Liver (tissue), 9 donors: ENCODE data around the gene WDR20. TPM values are rescaled to one million over a fixed set of nuclear protein-coding genes. Genes with fewer than 3 reads are reported as not detected.

Experiments
- DNase-seq: peaks from one replicate; pipeline ENCODE4 v3.0.0-alpha.2; 2017; ENCODE audit warnings: low spot score
- H3K27ac ChIP-seq, 2 donors: one replicate each; pipeline ENCODE4 v1.7.0; 2013; ENCODE audit warnings: inconsistent platforms in 2 of 2, low read length in 2 of 2, control low read depth in 1 of 2, low read depth in 1 of 2, mild to moderate bottlenecking in 1 of 2
- H3K27me3 ChIP-seq, 4 donors: one replicate each; pipeline versions ENCODE4 v1.6.1 to v1.7.0; 2013; ENCODE audit warnings: low read length in 3 of 4, inconsistent platforms in 1 of 4, mild to moderate bottlenecking in 1 of 4, moderate library complexity in 1 of 4; ENCODE audit not compliant: control insufficient read depth in 4 of 4, insufficient read depth in 4 of 4
- H3K36me3 ChIP-seq, 4 donors: one replicate each; pipeline versions ENCODE4 v1.6.1 to v1.7.0; 2013; ENCODE audit warnings: low read length in 3 of 4, mild to moderate bottlenecking in 3 of 4, low read depth in 1 of 4, moderate library complexity in 1 of 4; ENCODE audit not compliant: control insufficient read depth in 4 of 4, insufficient read depth in 3 of 4
- H3K4me1 ChIP-seq, 4 donors: one replicate each; pipeline versions ENCODE4 v1.6.1 to v1.7.0; 2013; ENCODE audit warnings: low read length in 3 of 4, mild to moderate bottlenecking in 3 of 4, moderate library complexity in 1 of 4; ENCODE audit not compliant: control insufficient read depth in 4 of 4, insufficient read depth in 4 of 4
- H3K4me3 ChIP-seq, 3 donors: one replicate each; pipeline versions ENCODE4 v1.6.1 to v1.7.0; 2013; ENCODE audit warnings: low read length in 3 of 3, control low read depth in 1 of 3, low read depth in 1 of 3, mild to moderate bottlenecking in 1 of 3
- H3K9ac ChIP-seq, 2 donors: one replicate each; pipeline ENCODE4 v1.7.0; 2013; ENCODE audit warnings: low read length in 2 of 2, mild to moderate bottlenecking in 2 of 2, moderate library complexity in 2 of 2, control low read depth in 1 of 2, low read depth in 1 of 2
- H3K9me3 ChIP-seq, 4 donors: one replicate each; pipeline versions ENCODE4 v1.6.1 to v1.7.0; 2013; ENCODE audit warnings: low read length in 3 of 4; ENCODE audit not compliant: control insufficient read depth in 4 of 4
- EGR1 ChIP-seq, 2 donors: IDR thresholded peaks; 2 replicates each; pipeline ENCODE4 v1.6.1; 2016 to 2018; ENCODE audit warnings: antibody characterized with exemption in 2 of 2, low read depth in 2 of 2
- FOXA1 ChIP-seq: IDR thresholded peaks from 2 replicates; pipeline ENCODE4 v1.6.1; 2016; ENCODE audit warnings: antibody characterized with exemption
- FOXA2 ChIP-seq: IDR thresholded peaks from 2 replicates; pipeline ENCODE4 v1.6.1; 2016; ENCODE audit warnings: antibody characterized with exemption
- GABPA ChIP-seq, 2 donors: IDR thresholded peaks in 1 of 2; conservative IDR thresholded peaks in 1 of 2; 2 replicates each; pipeline ENCODE4 v1.6.1; 2016; ENCODE audit warnings: antibody characterized with exemption in 2 of 2, mild to moderate bottlenecking in 1 of 2, moderate library complexity in 1 of 2
- HNF4A ChIP-seq, 2 donors: conservative IDR thresholded peaks; 2 replicates each; pipeline ENCODE4 v1.6.1; 2016; ENCODE audit warnings: antibody characterized with exemption in 2 of 2, mild to moderate bottlenecking in 2 of 2
- JUND ChIP-seq, 2 donors: IDR thresholded peaks; 2 replicates each; pipeline ENCODE4 v1.6.1; 2016; ENCODE audit warnings: antibody characterized with exemption in 2 of 2
- NR2F2 ChIP-seq: IDR thresholded peaks from 2 replicates; pipeline ENCODE4 v1.6.1; 2016; ENCODE audit warnings: antibody characterized with exemption
- RAD21 ChIP-seq, 2 donors: IDR thresholded peaks; 2 replicates each; pipeline ENCODE4 v1.6.1; 2016; ENCODE audit warnings: antibody characterized with exemption in 2 of 2, mild to moderate bottlenecking in 2 of 2
- RXRA ChIP-seq, 2 donors: IDR thresholded peaks; 2 replicates each; pipeline ENCODE4 v1.6.1; 2017 to 2018; ENCODE audit warnings: antibody characterized with exemption in 2 of 2, mild to moderate bottlenecking in 1 of 2
- SP1 ChIP-seq: IDR thresholded peaks from 2 replicates; pipeline ENCODE4 v1.6.1; 2018; ENCODE audit warnings: antibody characterized with exemption, mild to moderate bottlenecking
- TAF1 ChIP-seq: conservative IDR thresholded peaks from 2 replicates; pipeline ENCODE4 v1.6.1; 2016; ENCODE audit warnings: antibody characterized with exemption, mild to moderate bottlenecking
- YY1 ChIP-seq: IDR thresholded peaks from 2 replicates; pipeline ENCODE4 v1.6.1; 2016; ENCODE audit warnings: antibody characterized with exemption, mild to moderate bottlenecking
- WGBS: extraction: QIAGEN DNeasy Blood & Tissue Kit; methylation state at CpG from one replicate; pipeline ENCODE4 v1.1.7; 2013; 5-methylcytosine and 5-hydroxymethylcytosine counted together
- polyA plus RNA-seq, 2 donors: library from polyadenylated mRNA; stranded (reverse) in 1 of 2; unstranded in 1 of 2; fragments of 200-250 nt in 1 of 2; fragments of >200 nt in 1 of 2; fragmentation: Nextera tagmentation in 1 of 2; extraction: Ambion mirVana in 1 of 2; gene quantifications; one replicate each; pipeline versions ENCODE4 v1.2.1 to v1.2.3, GENCODE V29; 2013 to 2015
- total RNA-seq, 2 donors: library from RNA; depleted of rRNA; stranded (reverse); fragments of >200 nt; gene quantifications; one replicate each; pipeline ENCODE4 v1.2.3, GENCODE V29; 2014
- TF ChIP-seq, protein P1 (sequence below): IDR thresholded peaks from 2 replicates; pipeline ENCODE4 v1.6.1; 2016; ENCODE audit warnings: antibody characterized with exemption
- TF ChIP-seq, protein P2 (sequence below): IDR thresholded peaks from 2 replicates; pipeline ENCODE4 v1.6.1; 2016; ENCODE audit warnings: antibody characterized with exemption
- TF ChIP-seq, protein P3 (sequence below): fragments of 150-350 bp; IDR thresholded peaks from 2 replicates; pipeline ENCODE4 v1.5.1; 2017; ENCODE audit warnings: improper control_type of control experiment, low read depth, low read length; ENCODE audit not compliant: missing input control
- TF ChIP-seq, protein P4 (sequence below): IDR thresholded peaks from 2 replicates; pipeline ENCODE4 v1.6.1; 2016; ENCODE audit warnings: antibody characterized with exemption
- TF ChIP-seq, protein P5 (sequence below): IDR thresholded peaks from 2 replicates; pipeline ENCODE4 v1.6.1; 2016; ENCODE audit warnings: antibody characterized with exemption, mild to moderate bottlenecking
- donor health status: healthy.
- donor health status: healthy.
- donor health status: healthy.
- donor health status: healthy.
- donor health status: healthy.

Gene WDR20
- total and polyA plus RNA-seq, 4 donors = 6.5 to 18.5 (median 11.0) TPM

DNA sequence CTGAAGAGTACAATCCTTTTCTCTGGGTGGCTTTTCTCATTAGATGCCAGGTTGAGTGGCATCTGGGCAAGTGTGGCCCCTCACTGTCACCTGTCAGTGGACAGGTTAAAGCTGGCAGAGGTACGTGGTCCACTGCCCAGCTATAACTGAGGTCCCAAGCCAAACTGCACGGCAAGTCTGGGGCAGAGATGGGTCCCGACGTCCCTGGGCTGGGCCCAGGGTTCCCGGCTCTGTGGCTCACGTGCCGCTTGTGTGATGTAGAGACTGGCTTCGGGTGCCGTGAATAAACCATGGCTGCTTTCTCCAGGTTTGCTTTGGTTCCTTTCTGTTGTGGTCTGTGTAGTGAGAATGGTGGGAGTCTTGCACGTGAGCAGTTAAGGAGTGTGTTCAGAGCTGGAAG lies 77.7 kb downstream of the WDR20 start:
- 97% methylated on average over 10 of the region's 10 CpGs for WGBS
- Histone ChIP-seq H3K9ac (no peak overlapping the region), H3K9me3 (no peaks in the 10 kb centered on the region), H3K4me3 (no peak overlapping the region), H3K4me1 (no peaks in the 10 kb centered on the region), H3K27ac (no peak overlapping the region), H3K27me3 (no peaks in the 10 kb centered on the region), H3K36me3 (peaks cover 0 to 7% (median 2%) of the 10 kb centered on the region in 4 donors)
- no peak for DNase-seq
- TF ChIP-seq, protein P1, sequence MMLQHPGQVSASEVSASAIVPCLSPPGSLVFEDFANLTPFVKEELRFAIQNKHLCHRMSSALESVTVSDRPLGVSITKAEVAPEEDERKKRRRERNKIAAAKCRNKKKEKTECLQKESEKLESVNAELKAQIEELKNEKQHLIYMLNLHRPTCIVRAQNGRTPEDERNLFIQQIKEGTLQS = no peak
- TF ChIP-seq, protein P2, sequence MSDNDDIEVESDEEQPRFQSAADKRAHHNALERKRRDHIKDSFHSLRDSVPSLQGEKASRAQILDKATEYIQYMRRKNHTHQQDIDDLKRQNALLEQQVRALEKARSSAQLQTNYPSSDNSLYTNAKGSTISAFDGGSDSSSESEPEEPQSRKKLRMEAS = no peak
- TF ChIP-seq, protein P3, sequence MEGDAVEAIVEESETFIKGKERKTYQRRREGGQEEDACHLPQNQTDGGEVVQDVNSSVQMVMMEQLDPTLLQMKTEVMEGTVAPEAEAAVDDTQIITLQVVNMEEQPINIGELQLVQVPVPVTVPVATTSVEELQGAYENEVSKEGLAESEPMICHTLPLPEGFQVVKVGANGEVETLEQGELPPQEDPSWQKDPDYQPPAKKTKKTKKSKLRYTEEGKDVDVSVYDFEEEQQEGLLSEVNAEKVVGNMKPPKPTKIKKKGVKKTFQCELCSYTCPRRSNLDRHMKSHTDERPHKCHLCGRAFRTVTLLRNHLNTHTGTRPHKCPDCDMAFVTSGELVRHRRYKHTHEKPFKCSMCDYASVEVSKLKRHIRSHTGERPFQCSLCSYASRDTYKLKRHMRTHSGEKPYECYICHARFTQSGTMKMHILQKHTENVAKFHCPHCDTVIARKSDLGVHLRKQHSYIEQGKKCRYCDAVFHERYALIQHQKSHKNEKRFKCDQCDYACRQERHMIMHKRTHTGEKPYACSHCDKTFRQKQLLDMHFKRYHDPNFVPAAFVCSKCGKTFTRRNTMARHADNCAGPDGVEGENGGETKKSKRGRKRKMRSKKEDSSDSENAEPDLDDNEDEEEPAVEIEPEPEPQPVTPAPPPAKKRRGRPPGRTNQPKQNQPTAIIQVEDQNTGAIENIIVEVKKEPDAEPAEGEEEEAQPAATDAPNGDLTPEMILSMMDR = no peak
- TF ChIP-seq EGR1 (IDR thresholded peaks at IDR 0.05; ENCODE audit: low read depth in 2 of 2) (no peak), RAD21 (IDR thresholded peaks at IDR 0.05) (no peak), SP1 (no peak)

DNA sequence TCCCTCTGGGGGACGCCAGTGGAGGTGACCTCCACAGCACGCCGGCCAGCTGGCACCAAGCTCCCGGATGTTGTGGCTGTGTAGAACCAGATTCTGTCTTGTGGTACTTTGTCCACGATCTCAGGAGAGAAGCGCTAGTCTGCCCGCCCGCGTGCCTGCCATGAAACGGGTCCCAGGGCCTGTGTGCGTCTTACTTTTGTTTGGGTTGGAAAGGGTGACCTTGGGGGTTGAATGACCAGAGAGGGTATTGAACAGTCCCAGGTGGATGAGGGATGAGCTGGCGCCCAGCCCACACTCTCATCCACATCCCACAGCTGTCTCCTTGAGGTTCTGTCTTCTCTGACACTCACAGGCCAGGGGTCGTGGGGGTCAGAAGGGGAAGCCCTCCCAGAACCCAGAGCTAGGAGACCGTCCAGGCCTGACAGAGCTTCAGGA lies 78.3 kb downstream of the WDR20 start:
- TF ChIP-seq YY1 = no peak
- TF ChIP-seq RXRA (IDR thresholded peaks at IDR 0.05) = no peak
- TF ChIP-seq RAD21 (IDR thresholded peaks at IDR 0.05) = no peak
- no peak for TF ChIP-seq SP1
- TF ChIP-seq FOXA2 = no peak
- no peak for TF ChIP-seq NR2F2
- TF ChIP-seq EGR1 (IDR thresholded peaks at IDR 0.05; ENCODE audit: low read depth in 2 of 2) = no peak
- TF ChIP-seq, protein P2 = no peak
- no peak for TF ChIP-seq FOXA1
- WGBS = 92% methylated on average over 14 of the region's 14 CpGs

DNA sequence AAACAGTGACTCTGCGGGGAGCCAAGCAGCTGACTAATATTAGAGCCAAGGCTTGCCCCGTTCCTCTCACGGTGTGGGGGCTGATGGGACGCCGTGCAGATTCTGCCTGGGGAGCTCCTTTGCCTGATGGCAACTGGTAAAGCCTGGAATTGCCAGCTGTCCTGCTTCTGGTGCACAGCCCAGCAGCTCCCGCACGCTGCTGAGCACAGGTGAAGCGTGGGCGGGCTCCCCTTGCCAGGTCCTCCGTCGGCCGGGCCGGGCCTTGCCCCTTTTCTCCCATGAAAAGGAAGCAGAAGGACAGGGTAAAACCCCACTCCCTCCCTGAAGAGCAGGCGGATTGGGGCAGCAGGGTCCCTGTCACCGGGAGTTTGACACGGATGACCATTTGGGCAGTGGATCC lies 79.0 kb downstream of the WDR20 start:
- Histone ChIP-seq H3K27me3 (no peaks in the 10 kb centered on the region), H3K4me3 (no peak overlapping the region), H3K27ac (no peak overlapping the region), H3K9ac (no peak overlapping the region), H3K9me3 (no peaks in the 10 kb centered on the region), H3K36me3 (peaks cover 0 to 12% (median 2%) of the 10 kb centered on the region in 4 donors), H3K4me1 (no peaks in the 10 kb centered on the region)
- 95% methylated on average over 16 of the region's 16 CpGs for WGBS
- no peak for DNase-seq
- no peak for TF ChIP-seq EGR1 (IDR thresholded peaks at IDR 0.05; ENCODE audit: low read depth in 2 of 2)
- TF ChIP-seq NR2F2 = no peak
- TF ChIP-seq, protein P4, sequence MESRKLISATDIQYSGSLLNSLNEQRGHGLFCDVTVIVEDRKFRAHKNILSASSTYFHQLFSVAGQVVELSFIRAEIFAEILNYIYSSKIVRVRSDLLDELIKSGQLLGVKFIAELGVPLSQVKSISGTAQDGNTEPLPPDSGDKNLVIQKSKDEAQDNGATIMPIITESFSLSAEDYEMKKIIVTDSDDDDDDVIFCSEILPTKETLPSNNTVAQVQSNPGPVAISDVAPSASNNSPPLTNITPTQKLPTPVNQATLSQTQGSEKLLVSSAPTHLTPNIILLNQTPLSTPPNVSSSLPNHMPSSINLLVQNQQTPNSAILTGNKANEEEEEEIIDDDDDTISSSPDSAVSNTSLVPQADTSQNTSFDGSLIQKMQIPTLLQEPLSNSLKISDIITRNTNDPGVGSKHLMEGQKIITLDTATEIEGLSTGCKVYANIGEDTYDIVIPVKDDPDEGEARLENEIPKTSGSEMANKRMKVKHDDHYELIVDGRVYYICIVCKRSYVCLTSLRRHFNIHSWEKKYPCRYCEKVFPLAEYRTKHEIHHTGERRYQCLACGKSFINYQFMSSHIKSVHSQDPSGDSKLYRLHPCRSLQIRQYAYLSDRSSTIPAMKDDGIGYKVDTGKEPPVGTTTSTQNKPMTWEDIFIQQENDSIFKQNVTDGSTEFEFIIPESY = no peak
- TF ChIP-seq, protein P5, sequence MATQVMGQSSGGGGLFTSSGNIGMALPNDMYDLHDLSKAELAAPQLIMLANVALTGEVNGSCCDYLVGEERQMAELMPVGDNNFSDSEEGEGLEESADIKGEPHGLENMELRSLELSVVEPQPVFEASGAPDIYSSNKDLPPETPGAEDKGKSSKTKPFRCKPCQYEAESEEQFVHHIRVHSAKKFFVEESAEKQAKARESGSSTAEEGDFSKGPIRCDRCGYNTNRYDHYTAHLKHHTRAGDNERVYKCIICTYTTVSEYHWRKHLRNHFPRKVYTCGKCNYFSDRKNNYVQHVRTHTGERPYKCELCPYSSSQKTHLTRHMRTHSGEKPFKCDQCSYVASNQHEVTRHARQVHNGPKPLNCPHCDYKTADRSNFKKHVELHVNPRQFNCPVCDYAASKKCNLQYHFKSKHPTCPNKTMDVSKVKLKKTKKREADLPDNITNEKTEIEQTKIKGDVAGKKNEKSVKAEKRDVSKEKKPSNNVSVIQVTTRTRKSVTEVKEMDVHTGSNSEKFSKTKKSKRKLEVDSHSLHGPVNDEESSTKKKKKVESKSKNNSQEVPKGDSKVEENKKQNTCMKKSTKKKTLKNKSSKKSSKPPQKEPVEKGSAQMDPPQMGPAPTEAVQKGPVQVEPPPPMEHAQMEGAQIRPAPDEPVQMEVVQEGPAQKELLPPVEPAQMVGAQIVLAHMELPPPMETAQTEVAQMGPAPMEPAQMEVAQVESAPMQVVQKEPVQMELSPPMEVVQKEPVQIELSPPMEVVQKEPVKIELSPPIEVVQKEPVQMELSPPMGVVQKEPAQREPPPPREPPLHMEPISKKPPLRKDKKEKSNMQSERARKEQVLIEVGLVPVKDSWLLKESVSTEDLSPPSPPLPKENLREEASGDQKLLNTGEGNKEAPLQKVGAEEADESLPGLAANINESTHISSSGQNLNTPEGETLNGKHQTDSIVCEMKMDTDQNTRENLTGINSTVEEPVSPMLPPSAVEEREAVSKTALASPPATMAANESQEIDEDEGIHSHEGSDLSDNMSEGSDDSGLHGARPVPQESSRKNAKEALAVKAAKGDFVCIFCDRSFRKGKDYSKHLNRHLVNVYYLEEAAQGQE = no peak
- no peak for TF ChIP-seq GABPA (IDR thresholded peaks at IDR 0.05 in 1 of 2, conservative IDR thresholded peaks at IDR 0.05 in 1 of 2)
- TF ChIP-seq JUND (IDR thresholded peaks at IDR 0.05) = no peak
- TF ChIP-seq FOXA2 = no peak
- no peak for TF ChIP-seq YY1
- TF ChIP-seq, protein P3 = no peak
- no peak for TF ChIP-seq HNF4A (conservative IDR thresholded peaks at IDR 0.05)
- no peak for TF ChIP-seq RXRA (IDR thresholded peaks at IDR 0.05)
- TF ChIP-seq TAF1 = no peak
- TF ChIP-seq SP1 = no peak
- no peak for TF ChIP-seq RAD21 (IDR thresholded peaks at IDR 0.05)

More for the DNA sequence above, 78.3 kb downstream of the WDR20 start:
- Histone ChIP-seq H3K9ac (no peak overlapping the region), H3K27me3 (no peaks in the 10 kb centered on the region), H3K27ac (no peak overlapping the region), H3K36me3 (peaks cover 0 to 12% (median 2%) of the 10 kb centered on the region in 4 donors), H3K9me3 (no peaks in the 10 kb centered on the region), H3K4me1 (no peaks in the 10 kb centered on the region), H3K4me3 (no peak overlapping the region)
- DNase-seq = no peak
